ELF-1 (cell line): ENCODE measurements around the gene MACC1.

ENCODE experiments used
- DNase-seq: peaks from one replicate; pipeline ENCODE4 v3.0.0-alpha.2; 2016; ENCODE audit warnings: low read depth, low spot score

The MACC1 gene

DNA sequence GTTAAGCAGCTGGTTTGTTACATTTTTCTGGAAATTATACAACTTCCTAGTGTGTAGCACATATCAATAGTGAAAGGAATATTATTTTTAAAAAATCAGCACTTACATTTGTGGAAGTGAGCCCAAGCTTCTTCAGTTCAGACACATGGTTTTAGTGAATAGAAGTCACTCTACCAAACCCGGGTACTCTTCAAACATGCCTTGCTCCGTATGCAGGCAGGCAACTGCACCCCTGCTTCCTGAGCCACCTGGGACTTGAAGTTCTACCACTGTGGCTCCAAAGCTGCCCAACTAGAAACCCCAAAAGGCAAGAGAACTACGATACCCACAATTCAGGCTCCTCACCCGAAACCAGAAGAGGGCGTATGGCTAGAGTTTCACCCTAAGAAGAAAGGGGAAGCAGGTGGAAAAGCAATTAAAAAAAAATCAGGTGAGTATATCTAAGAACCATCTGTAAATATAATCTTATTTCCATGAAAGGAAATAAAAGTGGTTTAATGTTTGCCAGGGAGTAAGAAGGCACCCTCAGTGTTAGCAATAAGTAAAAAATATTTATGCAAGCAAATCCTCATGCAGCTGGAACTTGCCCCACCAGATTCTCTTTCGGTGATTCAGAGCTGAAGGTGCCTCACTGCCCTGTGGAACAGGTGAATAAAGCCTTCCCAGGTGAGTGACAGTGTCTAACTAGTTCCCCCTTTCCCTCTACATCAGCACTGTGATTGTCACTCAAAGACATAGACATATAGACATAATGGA, at the start of gene MACC1:
Gene MACC1, minus strand, starts transcription at position 192 of the 756 bp plus-strand sequence. CDS start 55,522 bp downstream, outside the sequence.
- DNase-seq: no peak

- no peak for DNase-seq
Observed at GRCh38 chr7:20264623-20265022, 47.4 kb upstream of the MACC1 start.

DNA sequence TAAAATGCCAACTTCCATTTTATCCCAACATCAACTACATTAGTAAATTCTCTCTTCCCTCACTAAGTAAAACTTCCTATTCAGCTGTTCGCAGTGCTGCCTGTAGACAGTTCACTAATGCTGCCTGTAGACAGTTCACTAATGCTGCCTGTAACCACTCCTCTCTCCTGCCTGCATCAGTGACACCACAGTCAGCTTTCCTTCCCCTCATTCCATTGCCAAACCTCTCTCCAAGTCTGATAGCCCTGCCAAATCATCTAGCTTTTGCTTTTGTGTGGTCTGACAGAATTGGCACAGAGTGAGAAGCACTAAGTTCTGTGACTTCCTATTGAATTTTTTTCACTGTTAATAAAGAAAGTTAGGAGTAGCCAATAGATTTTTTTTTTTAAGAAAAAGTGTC, 43.0 kb upstream of the MACC1 start:
- no peak for DNase-seq

DNA sequence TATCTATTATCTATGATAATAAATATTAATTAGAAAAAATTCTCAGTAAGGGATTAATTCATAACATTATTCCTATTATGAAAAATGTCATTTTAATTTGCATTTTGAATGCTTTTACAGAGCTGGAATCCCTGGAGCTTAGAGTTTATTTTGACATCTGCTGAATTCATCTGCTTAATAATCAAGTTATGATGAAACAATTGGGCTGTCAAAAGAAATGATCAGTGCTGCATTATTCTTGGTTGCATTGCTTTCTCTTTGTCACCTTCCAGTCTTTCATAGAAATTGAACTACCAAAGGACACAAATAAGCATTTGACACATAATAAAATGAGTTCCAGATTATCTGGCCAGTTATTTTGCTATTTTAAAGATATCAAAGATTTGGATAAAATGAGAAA, 40.0 kb upstream of the MACC1 start:
- no peak for DNase-seq

GRCh38 chr7:20249920-20250319, 32.7 kb upstream of the MACC1 start:
- DNase-seq: no peak

DNA sequence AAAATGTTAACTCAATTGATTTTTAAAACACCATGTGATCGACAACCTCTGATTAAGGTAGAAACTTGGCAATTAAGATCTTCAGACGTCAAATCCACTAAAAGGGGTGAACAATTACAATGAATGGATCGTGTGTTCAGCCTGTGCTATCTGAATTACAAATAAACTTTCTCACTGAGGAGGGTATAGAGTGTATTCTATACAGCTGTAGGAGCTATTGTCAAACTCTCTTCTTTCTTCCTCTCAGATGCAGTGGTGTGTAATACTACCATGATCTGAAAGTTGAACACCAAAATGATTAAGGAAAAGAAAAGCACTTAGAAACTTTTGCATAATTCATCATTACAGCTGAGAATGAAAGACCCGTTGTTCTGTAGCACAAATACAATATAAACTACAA, 32.2 kb upstream of the MACC1 start:
- DNase-seq: no peak

- DNase-seq: no peak
Observed at GRCh38 chr7:20246236-20246635, 29.1 kb upstream of the MACC1 start.

GRCh38 chr7:20244334-20245120, 27.3 kb upstream of the MACC1 start:
- no peak for DNase-seq

DNA sequence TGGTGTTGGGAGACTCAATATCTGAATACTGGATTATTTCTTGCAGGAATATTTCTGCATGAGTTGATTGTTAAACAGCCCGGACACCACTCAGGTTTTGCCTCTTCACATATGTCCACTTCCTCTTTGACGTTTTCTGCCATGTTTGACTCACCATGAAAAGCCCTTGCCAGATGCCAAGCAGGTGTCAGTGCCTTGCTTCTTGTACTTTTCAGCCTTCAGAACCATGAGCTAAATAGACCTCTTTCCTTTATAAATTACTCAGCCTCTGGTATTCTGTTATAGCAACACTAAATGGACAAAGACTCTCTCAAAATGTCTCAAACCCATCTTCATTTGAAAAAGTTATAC, 24.7 kb upstream of the MACC1 start:
- DNase-seq: no peak

GRCh38 chr7:20241194-20241910, 24.2 kb upstream of the MACC1 start:
- no peak for DNase-seq

DNA sequence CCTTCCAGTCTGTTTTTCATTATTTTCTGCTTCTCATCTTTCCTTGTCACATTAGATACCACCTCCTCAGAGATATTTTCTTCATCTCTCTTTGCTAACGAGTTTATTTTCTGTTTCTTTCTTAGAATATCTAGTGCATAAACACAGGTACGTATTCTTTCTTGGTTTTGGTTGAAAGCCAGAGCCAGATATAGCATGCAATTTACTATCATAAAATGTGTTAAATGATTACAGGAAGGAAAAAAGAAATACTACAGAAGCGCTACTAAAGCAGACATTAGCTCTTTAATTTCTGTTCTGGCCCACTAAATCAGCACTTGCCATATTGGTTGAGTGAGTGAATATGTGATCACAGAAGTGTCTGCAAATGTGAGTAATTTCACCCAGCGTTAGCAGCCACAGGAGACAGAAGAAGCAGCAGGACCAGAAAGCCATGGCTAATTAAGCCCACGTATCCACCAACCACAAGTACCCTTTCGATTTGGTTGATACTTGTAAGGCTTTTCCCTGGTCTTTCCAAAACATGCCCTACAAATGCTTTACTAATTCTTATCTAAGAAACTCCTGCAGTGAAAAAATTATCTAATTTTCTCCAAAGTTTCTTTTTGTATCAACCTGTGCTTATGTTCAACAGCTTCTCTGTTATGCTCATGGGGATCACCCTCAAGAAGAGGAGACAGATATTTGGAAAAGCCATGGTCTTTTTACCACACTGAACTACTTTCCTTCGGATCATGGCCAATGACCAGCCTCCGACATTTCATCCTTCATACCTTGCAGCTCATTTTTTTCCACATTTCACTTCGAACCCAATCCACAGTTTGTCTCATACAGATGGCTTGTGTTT, 23.1 kb upstream of the MACC1 start:
- DNase-seq: no peak

DNA sequence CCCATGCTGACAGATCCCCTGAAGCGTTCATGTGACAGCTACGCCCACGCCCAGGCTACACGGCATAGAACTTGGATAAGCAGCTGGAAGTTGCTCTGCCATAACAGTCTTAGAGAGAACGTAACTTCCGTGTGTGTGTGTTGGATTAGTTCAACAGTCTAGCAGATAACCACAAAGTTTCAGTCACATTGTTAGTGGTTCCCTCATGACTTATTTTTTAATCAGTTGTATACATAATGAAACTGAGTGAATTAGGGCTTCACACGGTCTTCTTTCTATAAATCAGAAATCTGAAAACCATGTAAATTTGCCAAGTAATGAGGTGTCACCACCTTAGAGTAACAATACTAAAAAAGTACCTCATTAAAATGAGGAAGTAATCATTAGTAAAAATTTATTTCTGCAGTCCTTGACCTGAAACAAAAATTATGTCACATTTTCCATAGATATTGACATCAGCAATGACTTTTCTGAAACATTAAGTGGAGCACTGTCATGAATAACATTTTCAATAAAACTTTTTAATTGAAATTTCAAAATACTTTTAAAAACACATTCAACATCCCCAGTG, 21.7 kb upstream of the MACC1 start:
- DNase-seq: no peak

GRCh38 chr7:20238194-20238753, 21.1 kb upstream of the MACC1 start:
- no peak for DNase-seq

GRCh38 chr7:20237464-20238193, 20.4 kb upstream of the MACC1 start:
- no peak for DNase-seq

- no peak for DNase-seq
Observed at GRCh38 chr7:20236790-20237189, 19.6 kb upstream of the MACC1 start.

DNA sequence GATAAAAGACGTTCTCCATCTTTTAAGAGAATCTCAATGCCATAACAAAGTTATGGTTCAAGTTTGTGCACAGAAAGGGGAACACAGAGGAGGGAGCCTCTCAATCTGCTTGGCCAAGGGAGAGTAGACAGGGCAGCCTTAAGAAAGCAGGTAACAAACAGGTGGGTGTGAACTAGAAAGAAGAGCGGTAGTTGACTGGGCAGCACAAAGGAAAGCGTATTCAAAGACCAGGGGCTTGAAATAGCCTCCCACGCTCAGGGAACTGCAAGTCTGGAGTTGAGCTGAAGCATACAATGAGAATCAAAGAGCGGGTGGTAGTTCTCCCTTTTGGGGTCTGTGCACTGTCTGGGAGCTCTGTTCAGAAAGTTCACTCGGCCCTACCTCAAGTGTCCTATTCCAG, 18.9 kb upstream of the MACC1 start:
- no peak for DNase-seq

- DNase-seq: no peak
Observed at GRCh38 chr7:20235288-20235687, 18.1 kb upstream of the MACC1 start.

DNA sequence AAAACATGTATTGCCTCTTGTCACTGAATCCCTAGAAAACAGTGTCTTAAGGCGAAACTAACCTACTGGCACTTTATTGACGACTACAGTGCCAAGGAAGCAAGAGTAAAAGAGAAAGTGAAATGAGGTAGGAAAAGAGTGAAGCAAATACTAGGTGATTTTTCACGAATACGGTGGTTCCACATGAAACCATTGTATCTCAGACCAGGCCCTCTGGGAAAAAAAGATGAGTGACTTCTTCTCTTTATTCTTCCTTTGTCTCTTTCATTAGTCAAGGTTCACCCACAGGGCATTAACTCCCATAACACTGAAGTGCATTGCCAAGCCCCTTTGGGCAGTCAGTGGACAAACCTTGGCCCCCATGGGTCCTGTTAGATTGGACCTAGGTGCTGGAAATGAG, 16.2 kb upstream of the MACC1 start:
- DNase-seq: no peak

- no peak for DNase-seq
Observed at GRCh38 chr7:20232848-20233247, 15.7 kb upstream of the MACC1 start.
